HCT116 (cell line): ENCODE data around the gene MATN3. TPM values are rescaled to one million over a fixed set of nuclear protein-coding genes. Genes with fewer than 3 reads are reported as not detected.
A peak's percentile ranks its signal among the peaks of the same experiment; 100 is the strongest.

Experiments
- ATAC-seq: fragments of 200-7000 bp; cut with Tn5 transposase; 2 replicates; pipeline ENCODE4 v1.9.1; 2020; ENCODE audit warnings: mild to moderate bottlenecking, moderate library complexity
- BruUV-seq: library from RNA; stranded (reverse); fragments of 400-500 nt; replicated peaks from 2 replicates; lab custom pipeline; 2021; lab: Mats Ljungman, UMichigan
- CTCF ChIA-PET: fragments of 300-600 bp; sonication (Branson Sonifier 250); formaldehyde crosslinking; loops from one replicate; lab custom pipeline; 2021; ENCODE audit warnings: antibody characterized with exemption; lab: Charles Lee
- POLR2A ChIA-PET: fragments of 300-600, 350-600 bp; sonication (Branson Sonifier 250); formaldehyde crosslinking; loops from one replicate; lab custom pipeline; 2021; ENCODE audit warnings: antibody characterized with exemption; lab: Charles Lee
- RAD21 ChIA-PET, 2 experiments: fragments of 300-600 bp; sonication (Branson Sonifier 250); formaldehyde crosslinking; loops; one replicate each; lab custom pipeline; 2023; ENCODE audit warnings: low total read pairs in 2 of 2; ENCODE audit not compliant: uncharacterized antibody in 2 of 2, unreplicated experiment in 2 of 2, low non-redundant PET in 1 of 2; lab: Charles Lee
- DNase-seq: peaks from one replicate; pipeline ENCODE4 v3.0.0-alpha.2; 2010; ENCODE audit warnings: low read depth, low spot score
- H2AFZ ChIP-seq: fragments of 200-600 bp; shearing (Covaris generic), sonication (generic); 2 replicates; pipeline ENCODE4 v1.6.1; 2017; ENCODE audit warnings: low read depth, mixed run types, mixed read lengths, antibody characterized with exemption, low read length; ENCODE audit not compliant: poor library complexity, severe bottlenecking
- H3K27ac ChIP-seq: 2 replicates; pipeline ENCODE4 v1.5.1; 2012; ENCODE audit warnings: low read depth, low read length
- H3K27me3 ChIP-seq: fragments of 200-600 bp; sonication (generic); 2 replicates; pipeline ENCODE4 v1.6.1; 2016; ENCODE audit warnings: mixed run types, low read length, mixed read lengths; ENCODE audit not compliant: insufficient read depth
- H3K36me3 ChIP-seq, 2 experiments: fragments of 200-500 bp in 1 of 2; fragments of 200-600 bp in 1 of 2; sonication (Bioruptor generic) in 1 of 2; sonication (generic) in 1 of 2; 2 replicates each; pipeline versions ENCODE4 v1.5.1 to v1.6.1; 2014 to 2016; ENCODE audit warnings: low read length in 2 of 2, inconsistent platforms in 1 of 2, mixed read lengths in 1 of 2, mixed run types in 1 of 2; ENCODE audit not compliant: insufficient read depth in 2 of 2, control insufficient read depth in 1 of 2
- H3K4me1 ChIP-seq, 2 experiments: fragments of 200-600 bp in 1 of 2; sonication (generic) in 1 of 2; 2 replicates each; pipeline versions ENCODE4 v1.5.1 to v1.6.1; 2012 to 2017; ENCODE audit warnings: low read length in 2 of 2, inconsistent platforms in 1 of 2, mild to moderate bottlenecking in 1 of 2, mixed read lengths in 1 of 2, mixed run types in 1 of 2, moderate library complexity in 1 of 2; ENCODE audit not compliant: insufficient read depth in 2 of 2, control insufficient read depth in 1 of 2
- H3K4me2 ChIP-seq: fragments of 200-600 bp; sonication (generic); 2 replicates; pipeline ENCODE4 v1.6.1; 2017; ENCODE audit warnings: mixed run types, low read length, mixed read lengths
- H3K4me3 ChIP-seq, 2 experiments: fragments of 200-600 bp in 1 of 2; sonication (generic) in 1 of 2; replicated peaks in 1 of 2; 2 replicates each; pipeline ENCODE4 v1.5.1; 2011 to 2016; ENCODE audit warnings: low read length in 2 of 2, control low read depth in 1 of 2, low read depth in 1 of 2, mild to moderate bottlenecking in 1 of 2, mixed read lengths in 1 of 2, mixed run types in 1 of 2
- H3K79me2 ChIP-seq: fragments of 200-600 bp; sonication (generic); 2 replicates; pipeline ENCODE4 v1.6.1; 2017; ENCODE audit warnings: mild to moderate bottlenecking, mixed run types, low read length, moderate library complexity, mixed read lengths; ENCODE audit not compliant: insufficient read depth
- H3K9ac ChIP-seq: fragments of 200-600 bp; sonication (generic); 2 replicates; pipeline ENCODE4 v1.6.1; 2016; ENCODE audit warnings: low read length, mixed read lengths
- H3K9me2 ChIP-seq: fragments of 200-600 bp; sonication (generic), shearing (Covaris generic); 2 replicates; pipeline ENCODE4 v1.6.1; 2017; ENCODE audit warnings: mixed run types, mild to moderate bottlenecking, moderate library complexity; ENCODE audit not compliant: insufficient read depth
- H3K9me3 ChIP-seq, 2 experiments: fragments of 200-500 bp in 1 of 2; fragments of 200-600 bp in 1 of 2; sonication (Bioruptor generic) in 1 of 2; sonication (generic) in 1 of 2; 2 replicates each; pipeline ENCODE4 v1.6.1; 2014 to 2017; ENCODE audit warnings: low read length in 2 of 2, mixed read lengths in 2 of 2, inconsistent platforms in 1 of 2, low read depth in 1 of 2, mild to moderate bottlenecking in 1 of 2, mixed run types in 1 of 2, moderate library complexity in 1 of 2; ENCODE audit not compliant: control insufficient read depth in 1 of 2, insufficient read depth in 1 of 2
- H4K20me1 ChIP-seq: fragments of 200-600 bp; sonication (generic), shearing (Covaris generic); 2 replicates; pipeline ENCODE4 v1.6.1; 2017; ENCODE audit warnings: mixed run types, mild to moderate bottlenecking, moderate library complexity; ENCODE audit not compliant: insufficient read depth
- ATF3 ChIP-seq: IDR thresholded peaks from 2 replicates; pipeline ENCODE4 v1.6.1; 2012
- CBX3 ChIP-seq: IDR thresholded peaks from 2 replicates; pipeline ENCODE4 v1.6.1; 2012; ENCODE audit warnings: low read depth
- CEBPB ChIP-seq: IDR thresholded peaks from 2 replicates; pipeline ENCODE4 v1.6.1; 2012; ENCODE audit warnings: low read depth
- CTCF ChIP-seq, 3 experiments: fragments of 200-600 bp in 1 of 3; sonication (generic) in 1 of 3; IDR thresholded peaks in 2 of 3; conservative IDR thresholded peaks in 1 of 3; 2 replicates each; pipeline ENCODE4 v1.5.1; 2012 to 2017; ENCODE audit warnings: low read depth in 2 of 3, low read length in 2 of 3, antibody characterized with exemption in 1 of 3, borderline replicate concordance in 1 of 3, control low read depth in 1 of 3, mild to moderate bottlenecking in 1 of 3, mixed read lengths in 1 of 3, mixed run types in 1 of 3, moderate library complexity in 1 of 3; ENCODE audit not compliant: insufficient read depth in 1 of 3
- ELF1 ChIP-seq: IDR thresholded peaks from 2 replicates; pipeline ENCODE4 v1.6.1; 2012; ENCODE audit warnings: low read depth, borderline replicate concordance
- EZH2 ChIP-seq: fragments of 200-600 bp; sonication (generic); IDR thresholded peaks from 2 replicates; pipeline ENCODE4 v1.6.1; 2017; ENCODE audit warnings: antibody characterized with exemption, mixed run types
- FOSL1 ChIP-seq: IDR thresholded peaks from 2 replicates; pipeline ENCODE4 v1.6.1; 2012; ENCODE audit warnings: low read depth
- JUND ChIP-seq: IDR thresholded peaks from 2 replicates; pipeline ENCODE4 v1.6.1; 2012
- POLR2A ChIP-seq: IDR thresholded peaks from 2 replicates; pipeline ENCODE4 v1.7.0; 2011; ENCODE audit warnings: borderline replicate concordance; ENCODE audit not compliant: insufficient read depth, insufficient read length; ENCODE audit errors: extremely low read depth
- POLR2AphosphoS5 ChIP-seq: IDR thresholded peaks from 2 replicates; pipeline ENCODE4 v1.6.1; 2011; ENCODE audit warnings: mild to moderate bottlenecking, low read depth, low read length, moderate library complexity
- RAD21 ChIP-seq: IDR thresholded peaks from 2 replicates; pipeline ENCODE4 v1.6.1; 2012; ENCODE audit warnings: low read depth, mild to moderate bottlenecking
- SP1 ChIP-seq: IDR thresholded peaks from 2 replicates; pipeline ENCODE4 v1.6.1; 2012; ENCODE audit warnings: low read depth
- YY1 ChIP-seq: IDR thresholded peaks from 2 replicates; pipeline ENCODE4 v1.6.1; 2011; ENCODE audit warnings: low read length, low read depth, moderate library complexity, mild to moderate bottlenecking; ENCODE audit not compliant: insufficient replicate concordance; ENCODE audit errors: extremely low read depth
- intact Hi-C: fragments of 100-400 bp; cut with micrococcal nuclease; formaldehyde crosslinking; loops from 2 replicates; pipeline ENCODE4 v1.10.0; 2022
- total RNA-seq: library from RNA; stranded (reverse); gene quantifications from one replicate; pipeline ENCODE4 v1.2.1, GENCODE V29; 2021; ENCODE audit not compliant: unreplicated experiment

Gene MATN3
- total RNA-seq, 1 experiment from 2014 or later = not detected

- no TSS peak for BruUV-seq
- intact Hi-C loops = loop anchor here (2.0 kb wide), 1 partner anchor 301 kb away; the partner anchor contains the start of gene PUM2
- POLR2A ChIA-PET = interaction anchor here (1.9 kb wide), 1 partner anchor 9 kb away, joined by 7 read pairs; no protein-coding TSS in a partner anchor
Measured at GRCh38 chr2:20050104-20050645, 37.7 kb upstream of the MATN3 start.

More at GRCh38 chr2:20050104-20050645, 37.7 kb upstream of the MATN3 start:
- DNase-seq (no peak), ATAC-seq (no peak)
- Histone ChIP-seq H3K27ac (no peak overlapping the region), H2AFZ (no peak overlapping the region), H3K27me3 (no peaks in the 10 kb centered on the region), H3K9me3 (no peaks in the 10 kb centered on the region), H3K4me3 (peak overlapping the region; percentile 82 to 85), H3K79me2 (peaks cover 55% of the 10 kb centered on the region), H3K4me1 (peaks cover 8 to 22% of the 10 kb centered on the region in 2 experiments), H3K36me3 (no peaks in the 10 kb centered on the region), H4K20me1 (no peaks in the 10 kb centered on the region), H3K4me2 (peak overlapping the region; percentile 83), H3K9me2 (no peaks in the 10 kb centered on the region), H3K9ac (peak overlapping the region; percentile 85)
- TF ChIP-seq ELF1 (no peak), CEBPB (no peak), RAD21 (no peak), POLR2A (no peak), EZH2 (no peak), POLR2AphosphoS5 (no peak), JUND (no peak), CBX3 (no peak), CTCF (IDR thresholded peaks at IDR 0.05 in 2 of 3, conservative IDR thresholded peaks at IDR 0.05 in 1 of 3; ENCODE audit: borderline replicate concordance in 1 of 3, insufficient read depth in 1 of 3, low read depth in 2 of 3, low read length in 2 of 3) (no peak), ATF3 (no peak), SP1 (no peak), YY1 (no peak), FOSL1 (no peak)
- RAD21 ChIA-PET = no interaction called here
- CTCF ChIA-PET = no interaction called here
